PC-9 (cell line): ENCODE results near the gene TLCD3B. TPM values are rescaled to one million over a fixed set of nuclear protein-coding genes. Genes with fewer than 3 reads are reported as not detected.

ENCODE experiments used
- BruUV-seq: library from RNA; stranded (reverse); fragments of 400-500 nt; replicated peaks from 2 replicates; lab custom pipeline; 2021; lab: Mats Ljungman, UMichigan
- CTCF ChIA-PET: fragments of 300-600 bp; sonication (Branson Sonifier 250); formaldehyde crosslinking; loops from one replicate; lab custom pipeline; 2022; ENCODE audit warnings: antibody characterized with exemption; lab: Charles Lee
- POLR2A ChIA-PET: fragments of 300-600 bp; sonication (Branson Sonifier 250); formaldehyde crosslinking; loops from one replicate; lab custom pipeline; 2022; ENCODE audit warnings: antibody characterized with exemption; ENCODE audit not compliant: unreplicated experiment; lab: Charles Lee
- DNase-seq, 2 experiments: peaks; one replicate each; pipeline versions ENCODE4 v3.0.0 to v3.0.0-alpha.2; 2015 to 2022; ENCODE audit warnings: mixed read lengths in 1 of 2
- H2AFZ ChIP-seq: fragments of 200-600 bp; sonication (generic); 2 replicates; pipeline ENCODE4 v1.8.1; 2017; ENCODE audit warnings: antibody characterized with exemption
- H3F3A ChIP-seq: fragments of 200-600 bp; sonication (generic); 2 replicates; pipeline ENCODE4 v1.8.1; 2017; ENCODE audit warnings: antibody characterized with exemption, mild to moderate bottlenecking, low read depth; ENCODE audit not compliant: insufficient read depth
- H3K27ac ChIP-seq: fragments of 200-600 bp; sonication (generic); 2 replicates; pipeline ENCODE4 v1.6.1; 2016; ENCODE audit warnings: mixed run types
- H3K27me3 ChIP-seq: fragments of 200-600 bp; sonication (generic); 2 replicates; pipeline ENCODE4 v1.6.1; 2016; ENCODE audit warnings: low read depth, mixed run types; ENCODE audit not compliant: insufficient read depth
- H3K36me3 ChIP-seq: fragments of 200-600 bp; sonication (generic); 2 replicates; pipeline ENCODE4 v1.6.1; 2016; ENCODE audit warnings: low read depth, mixed run types
- H3K4me1 ChIP-seq: fragments of 200-600 bp; sonication (generic); replicated peaks from 2 replicates; pipeline ENCODE4 v1.6.1; 2016; ENCODE audit warnings: mixed run types; ENCODE audit not compliant: insufficient read depth
- H3K4me2 ChIP-seq: fragments of 200-600 bp; sonication (generic); 2 replicates; pipeline ENCODE4 v1.6.1; 2017; ENCODE audit warnings: mixed run types
- H3K4me3 ChIP-seq: fragments of 200-600 bp; sonication (generic); 2 replicates; pipeline ENCODE4 v1.6.1; 2016; ENCODE audit warnings: mixed run types
- H3K79me2 ChIP-seq: fragments of 200-600 bp; sonication (generic); 2 replicates; pipeline ENCODE4 v1.6.1; 2017; ENCODE audit warnings: low read depth, mixed run types
- H3K9me2 ChIP-seq: fragments of 200-600 bp; sonication (generic); 2 replicates; pipeline ENCODE4 v1.8.1; 2017; ENCODE audit warnings: mild to moderate bottlenecking; ENCODE audit not compliant: insufficient read depth
- H3K9me3 ChIP-seq: fragments of 200-600 bp; sonication (generic); 2 replicates; pipeline ENCODE4 v1.8.1; 2016; ENCODE audit warnings: low read depth; ENCODE audit not compliant: insufficient read depth
- H4K20me1 ChIP-seq: fragments of 200-600 bp; sonication (generic); 2 replicates; pipeline ENCODE4 v1.8.1; 2017; ENCODE audit not compliant: insufficient read depth
- EZH2 ChIP-seq: fragments of 200-600 bp; sonication (generic); IDR thresholded peaks from 2 replicates; pipeline ENCODE4 v1.8.0; 2017; ENCODE audit warnings: antibody characterized with exemption, low read depth
- intact Hi-C: fragments of 100-400 bp; cut with micrococcal nuclease; formaldehyde crosslinking; loops from one replicate; pipeline ENCODE4 v1.10.0; 2022; ENCODE audit not compliant: unreplicated experiment
- total RNA-seq: library from RNA; stranded (reverse); gene quantifications from 2 replicates; pipeline ENCODE4 v1.2.3, GENCODE V29; 2021
- TF ChIP-seq, protein P1 (sequence below): fragments of 200-600 bp; sonication (generic); conservative IDR thresholded peaks from 2 replicates; pipeline ENCODE4 v1.6.1; 2017; ENCODE audit warnings: mixed run types, antibody characterized with exemption, mild to moderate bottlenecking, moderate library complexity

The TLCD3B gene
- total RNA-seq, 1 experiment from 2014 or later: 5.8 TPM

DNA sequence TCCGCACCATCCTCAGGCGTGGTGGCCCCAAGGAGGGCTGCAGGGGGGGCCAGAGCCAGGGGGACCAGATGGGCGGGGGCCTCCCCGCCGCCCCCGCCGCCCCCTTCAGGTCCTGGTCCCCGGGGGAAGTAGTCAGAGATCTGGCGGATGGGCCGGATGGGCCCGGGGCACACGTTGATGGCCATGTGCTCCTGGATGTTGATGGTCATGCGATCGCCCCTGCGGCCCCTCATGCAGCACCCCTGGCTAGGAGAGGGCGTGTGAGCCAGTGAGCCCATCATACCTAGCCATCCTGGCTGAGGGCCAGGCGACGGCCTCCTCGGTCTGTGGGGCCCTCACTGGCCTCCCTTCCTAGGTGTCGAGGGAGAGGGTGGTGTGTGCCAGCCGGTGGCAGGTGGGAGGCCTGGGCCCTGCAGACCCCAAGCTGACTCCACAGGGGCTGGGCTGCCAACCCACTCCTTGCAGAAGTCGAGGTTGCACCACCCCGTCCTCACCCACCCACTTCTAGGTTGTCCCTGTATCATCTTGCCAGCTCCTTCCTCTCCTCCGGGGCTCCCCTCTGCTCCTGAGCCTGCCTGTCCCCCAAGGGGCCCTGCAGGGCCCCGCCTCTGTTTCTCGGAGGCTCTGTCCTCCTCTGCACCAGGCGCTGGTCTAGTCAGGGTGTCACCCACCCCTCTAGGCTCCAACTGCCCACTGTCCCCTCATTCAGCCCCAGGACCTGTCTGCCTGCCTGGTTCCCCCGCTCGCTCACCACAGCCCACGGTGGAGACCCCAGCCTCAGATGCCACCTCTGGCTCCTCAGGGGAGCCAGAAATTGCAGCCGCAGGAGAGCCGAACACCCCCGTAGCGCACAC lies 20.9 kb downstream of the TLCD3B start:
- Histone ChIP-seq H3K4me3 (peak overlapping the region; percentile 56; the same call in 1 of the 2 replicates), H3K27me3 (peaks cover 16% of the 10 kb centered on the region), H3K27ac (no peak overlapping the region), H3K9me3 (no peaks in the 10 kb centered on the region), H3K9me2 (no peaks in the 10 kb centered on the region), H3K4me1 (no peaks in the 10 kb centered on the region), H3K36me3 (no peaks in the 10 kb centered on the region), H3F3A (peaks cover 7% of the 10 kb centered on the region), H4K20me1 (peaks cover 3% of the 10 kb centered on the region; the same call in 1 of the 2 replicates), H3K4me2 (peak overlapping the region; percentile 79), H2AFZ (no peak overlapping the region), H3K79me2 (no peaks in the 10 kb centered on the region)
- no peak for DNase-seq
- no TSS peak for BruUV-seq
- POLR2A ChIA-PET: no interaction called here
- 0 out of 2 replicates have a peak, but pooled peaks have one; percentile 66 for TF ChIP-seq EZH2
- TF ChIP-seq, protein P1, sequence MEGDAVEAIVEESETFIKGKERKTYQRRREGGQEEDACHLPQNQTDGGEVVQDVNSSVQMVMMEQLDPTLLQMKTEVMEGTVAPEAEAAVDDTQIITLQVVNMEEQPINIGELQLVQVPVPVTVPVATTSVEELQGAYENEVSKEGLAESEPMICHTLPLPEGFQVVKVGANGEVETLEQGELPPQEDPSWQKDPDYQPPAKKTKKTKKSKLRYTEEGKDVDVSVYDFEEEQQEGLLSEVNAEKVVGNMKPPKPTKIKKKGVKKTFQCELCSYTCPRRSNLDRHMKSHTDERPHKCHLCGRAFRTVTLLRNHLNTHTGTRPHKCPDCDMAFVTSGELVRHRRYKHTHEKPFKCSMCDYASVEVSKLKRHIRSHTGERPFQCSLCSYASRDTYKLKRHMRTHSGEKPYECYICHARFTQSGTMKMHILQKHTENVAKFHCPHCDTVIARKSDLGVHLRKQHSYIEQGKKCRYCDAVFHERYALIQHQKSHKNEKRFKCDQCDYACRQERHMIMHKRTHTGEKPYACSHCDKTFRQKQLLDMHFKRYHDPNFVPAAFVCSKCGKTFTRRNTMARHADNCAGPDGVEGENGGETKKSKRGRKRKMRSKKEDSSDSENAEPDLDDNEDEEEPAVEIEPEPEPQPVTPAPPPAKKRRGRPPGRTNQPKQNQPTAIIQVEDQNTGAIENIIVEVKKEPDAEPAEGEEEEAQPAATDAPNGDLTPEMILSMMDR: no peak
- CTCF ChIA-PET: interaction anchor here (0.5 to 0.6 kb wide), 2 partner anchors 9 to 102 kb away, joined by 4 to 10 read pairs; no protein-coding TSS in a partner anchor
- intact Hi-C loops: no loop called here

DNA sequence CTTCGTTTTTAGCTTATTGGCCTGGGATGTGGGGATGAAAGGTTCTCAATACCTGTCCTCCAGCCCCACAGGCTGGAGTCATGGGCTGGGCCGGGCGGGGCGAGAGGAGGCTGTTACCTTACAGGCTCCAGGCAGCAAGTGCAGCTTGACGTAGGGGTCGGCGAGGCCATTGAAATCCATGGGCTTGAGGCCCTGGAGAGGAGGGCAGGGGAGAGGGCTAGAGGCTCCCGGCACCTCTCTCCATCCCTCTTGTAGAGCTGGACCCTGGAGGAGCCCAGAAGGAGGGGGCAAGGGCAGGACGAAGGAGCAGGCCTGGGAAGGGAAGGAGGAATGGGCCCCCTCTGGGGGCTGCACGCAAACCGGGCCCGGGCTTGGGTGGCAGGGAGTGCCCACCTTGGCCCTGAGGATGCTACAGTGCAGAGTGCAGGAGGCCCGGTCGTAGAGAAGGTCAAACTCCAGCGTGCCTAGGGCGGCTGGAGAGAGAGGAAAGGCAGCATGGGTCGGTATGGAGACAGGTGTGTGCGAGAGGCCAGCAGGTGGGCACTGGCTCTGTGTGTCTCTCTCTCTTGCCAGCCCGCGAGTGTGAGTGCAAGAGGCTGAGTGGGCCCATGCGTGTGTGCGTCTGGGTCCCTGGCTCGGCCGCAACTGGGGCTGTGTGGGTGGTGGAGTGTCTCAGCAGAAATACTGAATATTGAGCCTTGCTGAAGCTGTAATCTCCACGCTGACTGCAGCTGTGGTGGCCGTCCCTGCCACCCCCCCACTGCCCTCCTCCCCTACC lies 21.8 kb downstream of the TLCD3B start:
- Histone ChIP-seq H3K27ac (no peak overlapping the region), H3K79me2 (no peaks in the 10 kb centered on the region), H3K4me2 (no peak overlapping the region), H3K4me3 (no peak overlapping the region), H2AFZ (no peak overlapping the region), H3K9me3 (no peaks in the 10 kb centered on the region), H3K9me2 (no peaks in the 10 kb centered on the region), H3K27me3 (peaks cover 16% of the 10 kb centered on the region), H3K36me3 (no peaks in the 10 kb centered on the region), H3K4me1 (no peaks in the 10 kb centered on the region), H3F3A (peaks cover 7% of the 10 kb centered on the region), H4K20me1 (peaks cover 3% of the 10 kb centered on the region; the same call in 1 of the 2 replicates)
- no peak for DNase-seq
- ChIA-PET POLR2A (no interaction called here), CTCF (no interaction called here)
- BruUV-seq: no TSS peak
- TF ChIP-seq, protein P1: no peak
- no peak for TF ChIP-seq EZH2
- intact Hi-C loops: no loop called here

DNA sequence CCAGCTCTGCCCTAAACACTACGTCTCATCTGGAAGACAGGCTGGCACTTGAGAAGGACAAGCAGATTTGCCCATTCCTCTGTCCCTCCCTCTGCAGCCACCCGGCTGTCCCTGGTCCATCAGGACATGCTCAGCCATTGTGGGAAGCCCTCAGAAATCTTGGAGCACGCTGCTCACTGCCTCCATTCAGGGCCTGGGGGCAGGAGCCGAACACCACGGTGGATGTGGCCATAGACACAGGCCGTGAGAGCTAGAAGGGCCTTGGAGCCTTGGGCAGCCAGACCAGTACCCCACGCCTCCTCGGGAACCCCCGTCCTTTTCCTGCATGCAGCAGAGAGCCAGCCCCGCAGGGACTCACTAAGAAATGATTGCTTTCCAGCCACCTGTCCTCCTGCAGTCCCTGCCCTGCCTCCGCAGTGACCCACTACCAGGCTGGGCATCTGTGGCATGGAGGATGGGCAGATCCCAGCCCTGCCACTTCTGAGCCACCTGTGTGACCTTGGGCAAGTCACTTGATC lies 23.6 kb downstream of the TLCD3B start:
- no peaks in the 10 kb centered on the region for H3K9me2 ChIP-seq
- peaks cover 7% of the 10 kb centered on the region for H3F3A ChIP-seq
- H3K27me3 ChIP-seq: peaks cover 16% of the 10 kb centered on the region
- ChIA-PET POLR2A (no interaction called here), CTCF (no interaction called here)
- H2AFZ ChIP-seq: no peak overlapping the region
- H3K9me3 ChIP-seq: no peaks in the 10 kb centered on the region
- DNase-seq: no peak
- no peak overlapping the region for H3K4me3 ChIP-seq
- intact Hi-C loops: no loop called here
- TF ChIP-seq, protein P1: no peak
- TF ChIP-seq EZH2: no peak
- peaks cover 3% of the 10 kb centered on the region; the same call in 1 of the 2 replicates for H4K20me1 ChIP-seq
- H3K79me2 ChIP-seq: no peaks in the 10 kb centered on the region
- H3K27ac ChIP-seq: no peak overlapping the region
- H3K4me1 ChIP-seq: no peaks in the 10 kb centered on the region
- no peak overlapping the region for H3K4me2 ChIP-seq
- no TSS peak for BruUV-seq
- H3K36me3 ChIP-seq: no peaks in the 10 kb centered on the region
